ENCODE measurements around the gene S100A2. TPM values are rescaled to one million over a fixed set of nuclear protein-coding genes. Genes with fewer than 3 reads are reported as not detected.

The S100A2 gene
- total RNA-seq, 1 experiment from 2014 or later: 23.3 TPM

Other genes with a start within 250 kb of the S100A2 start
- not detected in 2 replicates for gene PGLYRP4, start 217.0 kb downstream of the S100A2 start, total RNA-seq (2014; rRNA removed)
- not detected in 2 replicates for gene S100A9, start 208.0 kb downstream of the S100A2 start, total RNA-seq (2014; rRNA removed)
- not detected in 2 replicates for gene S100A12, start 190.2 kb downstream of the S100A2 start, total RNA-seq (2014; rRNA removed)
- gene S100A8, start 174.8 kb downstream of the S100A2 start, total RNA-seq (2014; rRNA removed): not detected in 2 replicates
- not detected in 2 replicates for gene S100A7A, start 149.3 kb downstream of the S100A2 start, total RNA-seq (2014; rRNA removed)
- gene S100A7, start 105.2 kb downstream of the S100A2 start, total RNA-seq (2014; rRNA removed): not detected in 2 replicates
- gene S100A6, start 29.9 kb downstream of the S100A2 start, total RNA-seq (2014; rRNA removed): 982 and 1,031 TPM in 2 replicates
- gene S100A5, start 24.9 kb downstream of the S100A2 start, total RNA-seq (2014; rRNA removed): 1.3 TPM in 1 of 2 replicates, not detected in the other
- gene S100A4, start 20.0 kb downstream of the S100A2 start, total RNA-seq (2014; rRNA removed): 837 and 894 TPM in 2 replicates
- 37.5 and 55.5 TPM in 2 replicates for gene S100A3, start 16.6 kb downstream of the S100A2 start, total RNA-seq (2014; rRNA removed)
- 655 and 705 TPM in 2 replicates for gene S100A16, start 47.3 kb upstream of the S100A2 start, total RNA-seq (2014; rRNA removed)
- gene S100A14, start 50.5 kb upstream of the S100A2 start, total RNA-seq (2014; rRNA removed): not detected in 2 replicates
- 177 and 277 TPM in 2 replicates for gene S100A13, start 61.7 kb upstream of the S100A2 start, total RNA-seq (2014; rRNA removed)
- 0.86 TPM in 1 of 2 replicates, not detected in the other for gene S100A1, start 62.6 kb upstream of the S100A2 start, total RNA-seq (2014; rRNA removed)
- 32.5 and 44.5 TPM in 2 replicates for gene CHTOP, start 68.2 kb upstream of the S100A2 start, total RNA-seq (2014; rRNA removed)
- gene SNAPIN, start 92.9 kb upstream of the S100A2 start, total RNA-seq (2014; rRNA removed): 65.8 and 73.7 TPM in 2 replicates
- gene ILF2, start 105.1 kb upstream of the S100A2 start, total RNA-seq (2014; rRNA removed): 295 and 319 TPM in 2 replicates
- gene NPR1, start 112.8 kb upstream of the S100A2 start, total RNA-seq (2014; rRNA removed): not detected in 2 replicates
- 30.2 and 34.7 TPM in 2 replicates for gene INTS3, start 162.2 kb upstream of the S100A2 start, total RNA-seq (2014; rRNA removed)
- 0.38 and 0.98 TPM in 2 replicates for gene SLC27A3, start 209.6 kb upstream of the S100A2 start, total RNA-seq (2014; rRNA removed)